Measurements from ENCODE around the gene KBTBD7. TPM values are rescaled to one million over a fixed set of nuclear protein-coding genes. Genes with fewer than 3 reads are reported as not detected.

Gene KBTBD7, protein sequence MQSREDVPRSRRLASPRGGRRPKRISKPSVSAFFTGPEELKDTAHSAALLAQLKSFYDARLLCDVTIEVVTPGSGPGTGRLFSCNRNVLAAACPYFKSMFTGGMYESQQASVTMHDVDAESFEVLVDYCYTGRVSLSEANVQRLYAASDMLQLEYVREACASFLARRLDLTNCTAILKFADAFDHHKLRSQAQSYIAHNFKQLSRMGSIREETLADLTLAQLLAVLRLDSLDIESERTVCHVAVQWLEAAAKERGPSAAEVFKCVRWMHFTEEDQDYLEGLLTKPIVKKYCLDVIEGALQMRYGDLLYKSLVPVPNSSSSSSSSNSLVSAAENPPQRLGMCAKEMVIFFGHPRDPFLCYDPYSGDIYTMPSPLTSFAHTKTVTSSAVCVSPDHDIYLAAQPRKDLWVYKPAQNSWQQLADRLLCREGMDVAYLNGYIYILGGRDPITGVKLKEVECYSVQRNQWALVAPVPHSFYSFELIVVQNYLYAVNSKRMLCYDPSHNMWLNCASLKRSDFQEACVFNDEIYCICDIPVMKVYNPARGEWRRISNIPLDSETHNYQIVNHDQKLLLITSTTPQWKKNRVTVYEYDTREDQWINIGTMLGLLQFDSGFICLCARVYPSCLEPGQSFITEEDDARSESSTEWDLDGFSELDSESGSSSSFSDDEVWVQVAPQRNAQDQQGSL
- 7.3 TPM for polyA plus RNA-seq (ENCODE audit: insufficient read length)

DNA sequence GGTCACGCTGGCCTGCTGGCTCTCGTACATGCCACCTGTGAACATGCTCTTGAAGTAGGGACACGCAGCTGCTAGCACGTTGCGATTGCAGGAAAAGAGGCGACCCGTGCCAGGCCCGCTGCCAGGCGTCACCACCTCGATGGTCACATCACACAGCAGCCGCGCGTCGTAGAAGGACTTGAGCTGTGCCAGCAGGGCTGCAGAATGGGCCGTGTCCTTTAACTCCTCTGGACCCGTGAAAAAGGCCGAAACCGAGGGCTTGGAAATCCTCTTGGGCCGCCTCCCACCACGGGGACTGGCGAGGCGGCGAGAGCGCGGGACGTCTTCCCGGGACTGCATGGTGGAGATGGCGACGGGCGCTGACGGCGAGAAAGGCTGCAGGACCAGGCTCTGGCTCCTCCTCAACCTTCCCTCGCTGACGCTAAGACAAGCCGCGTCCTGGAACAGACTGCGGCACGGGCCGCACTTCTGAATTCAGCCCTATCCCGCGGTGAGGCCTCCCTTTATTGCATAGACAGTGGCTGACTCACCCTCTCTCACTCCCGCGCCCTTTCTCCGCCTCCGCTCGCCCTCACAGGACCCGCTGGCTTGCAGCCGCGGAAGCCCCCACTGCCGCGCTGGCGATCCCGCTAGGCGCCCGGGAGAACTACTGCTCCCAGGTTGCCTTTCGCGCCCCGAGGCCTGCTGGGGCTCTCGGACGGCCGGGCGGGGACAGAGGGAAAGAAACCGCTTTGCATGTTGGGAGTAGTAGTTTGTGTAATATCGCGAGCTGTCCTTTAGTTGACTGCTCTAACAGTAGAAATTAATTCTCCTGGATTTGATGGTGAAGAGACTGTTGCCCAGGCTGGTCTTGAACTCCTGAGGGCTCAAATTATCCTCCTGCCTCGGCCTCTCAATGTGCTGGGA lies at the start of gene KBTBD7:
Gene KBTBD7 (minus strand): TSS at position 651 of the 906 bp plus-strand sequence. CDS start 312 bp downstream, at position 339.
- DNase-seq = peak; percentile 95

DNA sequence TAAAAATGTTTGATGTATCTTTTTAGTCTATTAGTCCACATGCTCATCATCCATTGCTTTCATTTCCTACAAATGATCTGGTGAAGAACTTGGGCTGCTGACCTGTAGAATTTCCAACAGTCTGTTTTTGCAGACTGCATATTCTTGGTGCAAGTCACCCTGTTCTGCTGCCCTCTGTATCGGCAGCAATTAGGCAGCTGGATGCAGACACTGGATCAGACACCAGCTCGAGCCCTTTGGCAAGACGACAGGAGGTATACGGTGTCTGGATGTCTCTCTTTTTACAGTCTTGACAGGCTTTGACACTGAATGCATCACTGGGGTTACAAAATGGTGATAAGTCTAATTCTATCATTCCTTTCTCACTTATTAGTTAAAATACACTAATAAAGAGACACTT lies 47.3 kb upstream of the KBTBD7 start:
- DNase-seq = no peak

DNA sequence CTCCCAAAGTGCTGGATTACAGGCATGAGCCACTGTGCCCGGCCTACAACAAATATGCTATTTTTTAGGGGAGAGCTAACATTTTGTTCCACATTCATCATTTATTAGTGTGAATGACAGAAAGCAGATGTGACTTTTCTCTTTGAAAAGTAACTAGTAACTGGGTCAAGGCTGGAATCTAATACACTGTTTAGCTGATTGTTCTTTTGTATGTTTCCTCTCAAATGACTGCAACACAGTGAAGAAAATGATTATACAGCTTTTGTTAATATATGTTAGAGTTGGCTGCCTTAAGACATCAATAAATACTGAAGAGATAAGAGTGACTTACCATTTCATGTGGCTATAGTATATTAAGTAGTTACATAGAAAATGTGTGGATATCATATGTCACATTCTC lies 42.0 kb upstream of the KBTBD7 start:
- no peak for DNase-seq

DNA sequence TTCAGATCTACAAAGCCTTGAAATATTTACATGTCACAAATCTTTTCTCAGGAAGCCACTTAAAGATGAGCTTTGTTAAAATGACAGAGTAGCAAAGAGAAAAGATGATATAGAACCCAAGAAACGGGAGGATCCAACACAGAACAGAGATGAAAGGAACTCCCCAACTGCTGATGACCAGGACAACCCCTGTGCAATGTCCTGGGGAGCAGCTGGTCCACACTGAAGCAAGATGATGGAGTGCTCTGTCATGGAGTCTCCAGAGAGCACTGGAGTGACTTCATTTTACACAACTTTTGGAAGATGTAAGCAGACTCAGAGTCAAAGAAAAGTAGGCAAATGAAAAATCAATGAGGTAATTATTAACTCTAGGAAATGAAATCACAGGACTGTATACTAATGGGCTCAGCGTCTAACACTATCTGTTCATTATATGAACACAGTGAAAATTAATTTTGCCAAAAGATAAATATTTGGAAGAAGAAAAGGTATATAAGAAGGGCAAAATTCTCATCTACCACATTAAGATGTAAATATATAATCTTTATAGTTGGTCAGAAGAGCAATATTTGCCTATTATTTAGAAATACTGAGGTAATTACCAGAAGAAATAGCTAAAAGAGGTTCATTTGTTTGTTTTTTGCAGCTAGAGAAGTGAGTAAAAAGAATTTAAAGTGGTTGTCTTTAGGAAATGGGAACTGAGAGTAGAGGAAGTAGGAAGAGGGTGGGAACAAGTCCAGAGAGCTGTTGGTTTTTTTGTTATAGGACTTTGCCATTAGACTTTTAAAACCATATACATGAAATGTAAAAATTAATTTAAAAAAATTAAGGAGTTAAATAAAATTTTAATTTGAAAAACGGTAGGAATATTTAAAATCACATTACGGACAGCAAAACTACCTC lies 38.5 kb upstream of the KBTBD7 start:
- no peak for DNase-seq

DNA sequence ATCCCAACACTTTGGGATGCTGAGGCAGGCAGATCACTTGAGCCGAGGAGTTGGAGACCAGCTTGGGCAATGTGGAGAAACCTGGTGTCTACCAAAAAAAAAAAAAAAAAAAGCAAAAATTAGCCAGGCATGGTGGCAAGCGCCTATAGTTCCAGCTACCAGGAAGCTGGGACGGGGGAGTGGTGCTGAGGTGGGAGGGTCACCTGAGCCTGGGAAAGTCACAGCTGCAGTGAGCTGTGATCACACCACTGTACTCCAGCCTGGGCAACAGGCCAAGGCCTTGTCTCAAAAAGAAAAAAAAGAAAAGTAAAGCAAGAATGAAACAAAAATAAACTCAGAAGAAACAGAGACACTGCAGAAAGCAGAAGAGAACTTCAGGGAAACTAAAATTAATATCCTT lies 37.4 kb upstream of the KBTBD7 start:
- peak; percentile 11 for DNase-seq

DNA sequence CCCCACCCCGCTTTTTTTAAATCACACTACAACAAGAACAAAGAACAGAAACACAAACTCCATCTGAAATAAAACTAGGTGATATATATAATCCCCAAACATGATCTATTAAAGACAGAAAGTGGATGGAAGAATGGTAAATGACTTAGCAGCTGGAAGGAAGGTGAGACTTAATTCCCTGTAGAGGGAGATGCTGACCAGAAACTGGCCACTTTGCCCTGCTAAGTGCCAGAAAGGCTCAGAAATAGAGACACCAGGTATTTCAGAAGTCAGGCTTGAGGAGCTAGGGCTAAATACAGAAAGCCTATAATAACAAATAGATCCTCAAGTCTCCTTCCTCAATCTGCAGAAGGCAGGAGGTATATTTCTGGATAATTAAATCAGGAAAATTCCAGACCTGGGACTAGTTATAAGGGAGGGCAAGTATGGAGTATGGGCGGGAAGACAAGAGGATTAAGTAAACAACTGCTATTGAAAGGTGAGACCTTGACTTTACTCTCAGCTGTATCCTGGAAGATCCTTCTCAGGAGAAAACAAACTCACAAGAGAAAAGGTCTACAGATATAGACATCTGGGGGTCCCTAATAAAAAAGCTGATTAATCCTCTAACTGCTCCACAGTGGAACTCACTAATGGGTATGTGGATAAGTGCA lies 36.8 kb upstream of the KBTBD7 start:
- no peak for DNase-seq

DNA sequence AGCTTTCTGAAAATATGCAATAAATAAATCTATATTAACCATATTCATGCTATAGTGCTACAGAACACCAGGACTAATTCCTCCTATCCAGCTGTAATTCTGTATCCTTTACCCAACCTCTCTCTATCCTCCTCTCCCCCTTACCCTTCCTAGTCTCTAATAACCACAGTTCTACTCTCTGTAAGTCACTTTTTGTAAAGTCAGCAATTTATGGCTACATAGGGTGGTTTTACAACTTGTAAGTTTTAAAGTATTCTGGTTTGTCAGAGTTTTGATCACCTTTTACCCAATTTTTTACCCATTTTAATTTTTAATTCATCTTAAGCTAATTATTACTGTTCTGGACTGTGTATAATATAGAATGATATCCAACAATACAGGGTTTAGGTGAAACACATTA lies 35.0 kb upstream of the KBTBD7 start:
- DNase-seq = no peak

DNA sequence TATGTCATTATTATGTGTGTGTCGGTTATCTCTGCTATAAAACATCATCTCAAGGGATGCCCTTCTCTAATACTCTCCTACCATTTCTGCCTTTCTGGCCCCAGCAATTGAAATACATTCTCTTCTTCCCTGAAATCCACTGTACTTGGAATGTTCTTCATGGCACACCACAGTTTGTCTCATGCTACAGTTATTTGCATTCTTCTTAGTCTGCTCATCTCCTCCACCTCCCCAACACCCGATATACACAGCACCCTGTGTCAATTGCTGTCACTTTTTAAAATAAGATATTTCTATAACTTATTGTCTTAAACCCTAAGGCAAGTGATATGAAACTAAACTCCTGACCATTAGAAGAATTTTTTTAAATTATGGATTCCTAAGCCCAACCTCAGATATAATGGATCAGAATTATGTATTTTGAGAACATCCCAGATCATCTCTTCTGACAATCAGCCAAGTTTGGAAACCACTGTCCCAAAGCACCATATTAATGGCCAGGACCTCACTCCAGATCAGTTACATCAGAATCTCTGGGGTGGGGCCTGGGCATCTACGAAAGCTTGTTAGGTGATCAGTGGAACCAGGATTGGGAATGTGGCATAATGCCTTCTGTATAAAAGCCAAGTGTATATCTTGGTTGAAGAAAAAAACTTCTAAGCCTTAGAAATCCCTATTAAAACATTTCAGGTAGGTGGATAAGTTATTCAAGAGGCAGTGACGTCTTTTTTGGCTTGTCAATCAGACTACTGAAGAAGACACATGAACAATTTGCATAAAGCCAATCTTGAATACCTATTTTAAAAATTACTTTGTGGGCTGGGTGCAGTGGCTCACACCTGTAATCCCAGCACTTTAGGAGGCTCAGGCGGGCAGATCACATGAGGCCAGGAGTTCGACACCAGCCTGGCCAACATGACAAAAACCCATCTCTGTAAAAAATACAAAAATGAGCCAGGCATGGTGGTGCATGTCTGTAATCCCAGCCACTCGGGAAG lies 30.0 kb upstream of the KBTBD7 start:
- DNase-seq = no peak

DNA sequence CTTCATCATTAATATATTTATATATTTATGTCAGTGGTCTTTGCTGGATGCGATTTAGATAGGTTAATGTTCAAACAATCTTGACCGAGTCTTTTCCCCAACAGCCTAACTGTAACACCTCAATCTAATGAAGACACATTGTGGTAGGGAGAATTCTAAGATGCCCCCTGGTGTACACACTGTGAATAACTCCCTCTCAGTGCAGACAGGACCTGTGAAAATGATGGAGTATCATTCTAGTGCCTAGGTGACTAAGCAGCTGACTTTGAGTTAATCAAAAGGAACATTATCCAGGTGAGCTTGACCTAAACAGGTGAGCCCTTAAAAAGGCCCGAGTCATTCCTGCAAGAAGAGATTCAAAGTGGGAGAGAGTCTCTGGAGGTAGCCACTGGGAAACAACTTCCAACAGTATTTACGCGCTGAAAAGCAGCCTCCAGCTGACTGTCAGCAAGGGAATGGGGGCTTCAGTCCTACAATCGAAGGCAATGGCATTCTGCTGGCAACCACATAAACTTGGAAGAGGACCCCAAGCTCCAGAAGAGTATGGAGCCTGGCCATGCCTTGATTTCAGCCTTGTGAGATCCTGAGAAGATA lies 28.0 kb upstream of the KBTBD7 start:
- DNase-seq = no peak

DNA sequence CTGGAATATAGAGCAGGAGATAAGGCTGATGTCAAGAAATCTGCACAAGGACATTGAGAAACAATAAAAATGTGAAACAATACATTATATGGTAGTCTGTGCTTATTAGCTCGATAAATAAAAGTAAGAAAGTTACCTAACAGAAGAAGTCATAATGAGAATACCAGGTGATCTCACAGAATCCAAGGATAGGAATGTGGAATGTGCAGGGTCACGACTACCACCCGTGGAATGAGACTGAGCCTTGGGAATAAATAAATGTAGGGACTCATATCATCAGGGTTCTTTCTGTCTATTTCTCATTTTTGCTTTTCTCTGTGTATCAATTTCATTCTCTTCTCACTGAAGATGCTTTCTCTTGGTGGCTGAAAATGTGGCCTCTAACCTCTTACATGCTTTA lies 26.0 kb upstream of the KBTBD7 start:
- DNase-seq = no peak

DNA sequence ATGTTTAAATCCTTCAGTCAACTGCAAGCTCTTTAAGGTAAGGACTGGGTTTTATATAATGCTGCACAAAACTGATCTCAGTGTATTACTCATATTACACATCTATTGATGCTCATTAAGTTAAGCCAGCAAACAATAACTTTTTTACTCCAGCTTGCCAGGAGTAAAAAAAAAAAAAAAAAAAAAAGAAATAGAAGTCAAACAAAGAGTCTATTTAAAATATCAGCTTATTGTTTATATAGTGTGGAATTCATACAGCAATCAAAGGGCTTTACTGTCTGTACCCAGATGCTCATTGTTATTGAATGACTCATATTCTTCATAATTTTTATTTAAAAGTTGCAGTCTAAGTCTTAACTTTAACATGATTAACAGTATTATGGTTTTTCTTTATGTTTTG lies 21.8 kb upstream of the KBTBD7 start:
- no peak for DNase-seq

DNA sequence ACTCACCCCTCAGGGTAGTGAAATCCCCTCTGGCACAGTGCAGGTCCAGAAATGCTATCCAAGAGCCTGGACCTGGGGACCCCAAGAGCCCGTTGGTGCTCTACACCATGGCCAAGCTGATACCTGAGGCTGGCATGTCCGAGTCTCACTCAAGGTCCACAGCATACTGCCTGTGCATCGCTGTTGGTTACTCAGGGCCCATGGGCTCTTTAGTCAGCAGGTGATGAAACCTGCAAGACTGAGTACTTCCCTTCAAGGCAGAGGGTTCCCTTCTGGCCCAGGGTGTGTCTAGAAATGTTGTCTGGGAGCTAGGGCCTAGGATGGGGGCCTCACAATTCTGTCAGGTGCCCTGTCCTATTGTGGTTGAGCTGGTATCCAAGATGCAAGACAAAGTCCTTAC lies 19.6 kb upstream of the KBTBD7 start:
- no peak for DNase-seq

DNA sequence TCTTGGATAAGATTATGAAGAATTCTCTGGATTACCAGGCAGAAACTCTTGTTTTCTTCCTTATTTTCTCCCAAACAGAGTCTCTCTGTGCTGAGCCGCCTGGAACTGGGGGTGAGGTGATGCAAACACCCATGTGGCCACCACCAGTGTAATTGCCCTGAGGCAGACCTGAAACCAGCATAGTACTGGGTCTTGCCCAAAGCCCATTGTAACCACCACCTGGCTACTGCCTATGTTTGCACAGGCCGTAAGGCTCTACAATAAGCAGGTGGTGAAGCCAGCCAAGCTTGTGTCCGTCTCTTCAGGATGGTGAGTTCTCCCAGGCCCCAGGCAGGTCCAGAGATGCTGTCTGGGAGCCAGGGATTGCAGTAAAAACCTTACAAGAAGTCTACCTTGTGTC lies 18.9 kb upstream of the KBTBD7 start:
- DNase-seq = no peak

DNA sequence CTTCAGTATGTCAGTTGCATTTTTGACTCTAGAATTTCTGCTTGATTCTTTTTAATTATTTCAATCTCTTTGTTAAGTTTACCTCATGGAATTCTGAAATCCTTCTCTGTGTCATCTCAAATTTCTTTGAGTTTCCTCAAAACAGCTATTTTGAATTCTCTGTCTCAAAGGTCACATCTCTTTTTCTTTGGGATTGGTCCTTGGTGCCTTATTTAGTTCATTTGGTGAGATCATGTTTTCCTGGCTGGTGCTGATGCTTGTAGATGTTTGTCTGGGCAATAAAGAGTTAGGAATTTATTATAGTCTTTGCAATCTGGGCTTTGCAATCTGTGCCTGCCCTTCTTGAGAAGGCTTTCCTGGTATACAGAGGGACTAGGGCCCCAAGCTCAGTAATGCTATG lies 18.5 kb upstream of the KBTBD7 start:
- DNase-seq = no peak

DNA sequence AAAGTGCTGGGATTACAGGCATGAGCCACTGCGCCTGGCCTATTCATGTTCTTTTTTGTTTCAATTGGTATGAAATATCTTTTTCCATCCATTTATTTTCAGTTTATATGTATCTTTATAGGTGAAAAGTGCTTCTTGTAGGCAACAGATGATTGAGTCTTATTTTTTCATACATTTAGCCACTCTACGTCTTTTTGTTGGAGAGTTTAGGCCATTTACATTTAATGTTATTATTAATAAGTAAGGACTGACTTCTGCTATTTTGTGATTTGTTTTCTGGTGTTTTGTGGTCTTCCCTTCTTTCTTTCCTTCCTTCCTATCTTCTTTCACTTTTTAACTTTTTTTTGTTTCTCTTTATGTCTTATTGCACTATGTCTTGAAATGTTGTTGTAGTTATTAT lies 16.7 kb upstream of the KBTBD7 start:
- DNase-seq = no peak

DNA sequence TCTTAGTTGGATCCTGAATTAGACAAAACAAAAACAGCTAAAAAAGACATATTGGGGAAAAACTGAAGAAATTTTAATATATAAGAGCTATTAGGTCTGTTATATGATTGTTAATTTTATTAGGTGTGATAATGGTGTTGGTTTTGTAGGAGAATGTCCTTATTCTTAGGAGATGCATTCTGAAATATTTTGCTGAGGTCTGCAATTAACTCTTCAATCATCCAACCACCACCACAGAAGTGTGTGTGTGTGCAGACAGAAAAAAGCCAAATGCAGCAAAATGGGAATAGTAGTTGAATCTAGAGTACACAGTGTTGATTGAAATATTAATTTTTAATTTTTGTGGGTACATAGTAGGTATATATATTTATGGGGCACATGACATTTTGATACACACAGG lies 12.1 kb upstream of the KBTBD7 start:
- no peak for DNase-seq

DNA sequence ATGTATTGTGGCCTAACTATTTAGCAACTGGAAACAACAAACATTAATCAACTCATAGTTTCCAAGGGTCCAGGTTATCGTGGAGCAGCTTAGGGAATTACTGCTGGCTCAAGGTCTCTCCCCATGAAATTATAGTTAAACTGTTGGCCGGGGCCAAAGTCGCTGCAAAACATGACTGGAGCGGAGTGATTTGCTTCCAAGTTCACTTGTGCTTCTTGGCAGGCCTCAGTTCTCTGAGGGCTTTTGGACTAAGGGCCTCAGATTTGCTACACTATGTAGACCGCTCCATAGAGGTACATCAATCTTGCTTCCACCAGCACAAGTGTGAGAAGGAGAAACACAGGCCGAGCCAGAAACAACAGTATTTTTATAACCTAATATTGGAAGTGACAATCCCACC lies 9.4 kb upstream of the KBTBD7 start:
- no peak for DNase-seq

DNA sequence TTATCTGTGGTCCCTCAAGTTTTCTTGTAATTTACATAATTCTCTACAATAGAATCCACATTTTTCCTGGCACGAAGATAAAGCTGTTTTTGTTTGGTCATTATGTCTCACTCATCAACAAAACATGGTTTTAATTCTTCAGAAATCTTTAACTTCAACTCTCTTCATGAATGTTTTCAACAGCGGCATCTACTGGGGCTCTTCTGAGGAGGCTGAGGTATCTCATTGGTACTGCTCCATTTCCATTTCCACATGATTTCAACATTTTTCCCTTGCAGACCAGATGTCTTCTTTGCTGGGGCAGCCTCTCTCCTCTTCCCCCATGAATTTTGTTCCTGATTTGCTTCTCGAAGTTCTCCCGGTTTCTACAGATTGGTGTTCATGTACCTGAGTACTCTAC lies 5.8 kb upstream of the KBTBD7 start:
- DNase-seq = no peak

DNA sequence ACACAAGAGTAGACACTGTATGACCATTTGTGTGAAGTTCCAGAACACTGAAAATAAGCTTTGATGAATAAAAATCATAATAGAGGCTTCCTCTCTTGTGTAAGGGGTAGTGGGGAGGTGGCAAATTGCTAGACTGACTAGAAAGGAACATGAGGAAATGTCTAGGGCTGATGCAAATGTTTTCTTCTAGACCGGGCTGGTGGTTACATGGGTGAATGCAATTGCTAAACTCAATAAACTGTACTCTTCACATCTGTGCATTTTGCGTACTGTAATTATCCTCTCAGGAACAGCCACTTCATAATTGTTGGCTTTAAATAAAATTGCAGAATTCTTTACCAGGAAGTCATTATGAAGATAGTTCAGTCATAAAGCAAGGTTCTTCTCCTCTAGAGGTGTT lies 5.2 kb upstream of the KBTBD7 start:
- no peak for DNase-seq

DNA sequence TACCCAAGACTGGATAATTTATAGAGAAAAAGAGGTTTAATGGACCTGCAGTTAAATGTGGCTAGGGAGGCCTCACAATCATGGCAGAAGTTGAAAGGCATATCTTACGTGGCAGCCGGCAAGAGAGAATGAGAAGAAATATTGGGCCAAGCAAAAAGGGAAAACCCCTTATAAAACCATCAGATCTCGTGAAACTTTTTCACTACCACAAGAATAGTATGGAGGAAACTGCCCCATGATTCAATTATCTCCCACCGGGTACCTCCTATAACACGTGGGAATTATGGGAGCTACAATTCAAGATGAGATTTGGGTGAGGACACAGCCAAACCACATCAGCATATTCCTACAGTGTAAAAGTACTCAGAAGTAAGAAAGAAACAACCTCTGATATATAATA lies 4.7 kb upstream of the KBTBD7 start:
- no peak for DNase-seq
